22Rv1 (cell line): ENCODE results near the gene JTB.
A peak's percentile ranks its signal among the peaks of the same experiment; 100 is the strongest.

Experiments used
- H3K27ac ChIP-seq: fragments of 450-650 bp; 2 replicates; pipeline ENCODE4 v1.5.1; 2017
- ZFX ChIP-seq: fragments of 450-650 bp; IDR thresholded peaks from 2 replicates; pipeline ENCODE4 v1.6.1; 2017; ENCODE audit warnings: antibody characterized with exemption, borderline replicate concordance
- TF ChIP-seq, protein P1 (sequence below): fragments of 450-650 bp; IDR thresholded peaks from 2 replicates; pipeline ENCODE4 v1.5.1; 2017; ENCODE audit warnings: mild to moderate bottlenecking

JTB gene

DNA sequence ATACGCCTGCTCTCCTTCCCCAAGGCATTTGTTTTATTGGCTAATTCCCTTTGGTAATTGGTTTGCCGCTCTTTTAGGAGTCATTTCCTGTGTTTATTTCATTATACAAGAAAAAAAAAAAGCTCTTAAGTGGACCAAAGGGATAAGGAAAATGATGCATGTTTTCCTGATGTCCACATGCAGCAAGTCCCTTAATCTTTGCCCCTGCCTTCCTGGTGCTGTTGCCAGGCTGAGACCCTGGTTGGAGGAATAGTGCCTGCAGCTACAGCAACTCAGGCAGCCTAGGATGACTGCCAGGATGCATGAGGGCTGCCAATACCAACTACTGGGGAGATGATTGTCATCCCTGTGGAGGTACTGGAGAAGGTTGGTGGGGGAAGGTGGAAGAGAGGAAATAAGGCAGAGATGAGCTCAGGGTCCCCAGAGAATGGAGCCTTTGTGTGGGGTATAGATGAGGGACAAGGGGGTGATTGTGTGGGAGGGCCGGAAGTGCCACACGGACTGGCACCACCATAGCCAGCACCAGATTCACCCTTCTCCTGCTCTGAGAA, 48.6 kb downstream of the JTB start:
- 0 out of 2 replicates have a peak overlapping the region, but pooled peaks have one; percentile 26 for H3K27ac ChIP-seq
- TF ChIP-seq, protein P1, sequence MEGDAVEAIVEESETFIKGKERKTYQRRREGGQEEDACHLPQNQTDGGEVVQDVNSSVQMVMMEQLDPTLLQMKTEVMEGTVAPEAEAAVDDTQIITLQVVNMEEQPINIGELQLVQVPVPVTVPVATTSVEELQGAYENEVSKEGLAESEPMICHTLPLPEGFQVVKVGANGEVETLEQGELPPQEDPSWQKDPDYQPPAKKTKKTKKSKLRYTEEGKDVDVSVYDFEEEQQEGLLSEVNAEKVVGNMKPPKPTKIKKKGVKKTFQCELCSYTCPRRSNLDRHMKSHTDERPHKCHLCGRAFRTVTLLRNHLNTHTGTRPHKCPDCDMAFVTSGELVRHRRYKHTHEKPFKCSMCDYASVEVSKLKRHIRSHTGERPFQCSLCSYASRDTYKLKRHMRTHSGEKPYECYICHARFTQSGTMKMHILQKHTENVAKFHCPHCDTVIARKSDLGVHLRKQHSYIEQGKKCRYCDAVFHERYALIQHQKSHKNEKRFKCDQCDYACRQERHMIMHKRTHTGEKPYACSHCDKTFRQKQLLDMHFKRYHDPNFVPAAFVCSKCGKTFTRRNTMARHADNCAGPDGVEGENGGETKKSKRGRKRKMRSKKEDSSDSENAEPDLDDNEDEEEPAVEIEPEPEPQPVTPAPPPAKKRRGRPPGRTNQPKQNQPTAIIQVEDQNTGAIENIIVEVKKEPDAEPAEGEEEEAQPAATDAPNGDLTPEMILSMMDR, result no peak
- no peak for TF ChIP-seq ZFX

DNA sequence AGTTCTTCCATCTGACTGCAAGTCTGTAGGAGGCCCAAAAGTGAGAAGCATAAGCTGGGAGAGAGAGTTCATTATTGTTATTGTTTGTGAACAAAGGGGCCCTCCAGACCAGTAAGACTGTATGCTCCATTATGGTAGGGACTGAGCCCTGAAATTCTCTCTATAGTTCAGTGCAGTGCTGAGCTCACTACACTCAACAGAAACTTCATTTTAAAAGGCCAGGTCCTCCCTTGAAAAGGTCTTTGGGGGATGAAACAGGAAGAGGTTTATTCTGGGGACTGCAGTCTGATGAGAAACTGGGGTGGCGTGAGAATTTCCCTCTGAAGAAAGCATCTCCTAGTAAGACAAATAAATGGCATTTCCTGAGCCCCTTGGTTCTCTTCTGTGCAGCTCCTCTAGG, 49.2 kb downstream of the JTB start:
- TF ChIP-seq ZFX, result no peak
- H3K27ac ChIP-seq, result peak overlapping the region; percentile 26; the same call in 1 of the 2 replicates

DNA sequence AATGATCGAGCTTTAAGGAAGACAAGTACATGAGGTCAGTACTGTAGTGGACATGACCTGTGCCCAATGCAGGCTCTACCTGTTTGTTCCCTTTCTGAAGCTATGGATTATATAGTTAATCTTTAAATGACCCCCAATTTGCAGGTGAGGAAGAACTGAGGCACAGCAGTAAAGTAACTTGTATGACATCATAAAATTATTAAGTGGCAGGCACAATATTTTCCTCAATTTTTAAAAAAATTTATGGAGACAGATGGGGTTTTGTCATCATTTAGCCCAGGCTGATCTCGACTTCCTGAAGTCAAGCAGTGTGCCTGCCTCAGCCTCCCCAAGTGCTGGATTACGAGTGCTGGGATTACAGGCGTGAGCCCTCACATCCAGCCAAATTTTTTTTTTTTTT, 51.1 kb downstream of the JTB start:
- H3K27ac ChIP-seq, result no peak overlapping the region
- no peak for TF ChIP-seq ZFX
- TF ChIP-seq, protein P1, result no peak
